GM12872 (cell line): ENCODE data around the gene NRAS.

Experiments
- CTCF ChIP-seq: IDR thresholded peaks from 3 replicates; pipeline ENCODE4 v1.5.1; 2011; ENCODE audit warnings: low read depth, mild to moderate bottlenecking, low read length, moderate library complexity; ENCODE audit not compliant: insufficient read depth

Gene NRAS

GRCh38 chr1:114740331-114740730 lies 23.8 kb upstream of the NRAS start:
- no peak for TF ChIP-seq CTCF

GRCh38 chr1:114737314-114737849 lies 20.8 kb upstream of the NRAS start:
- TF ChIP-seq CTCF: no peak

- no peak for TF ChIP-seq CTCF
Observed at GRCh38 chr1:114735479-114735878, 18.9 kb upstream of the NRAS start.

- no peak for TF ChIP-seq CTCF
Observed at GRCh38 chr1:114729782-114730181, 13.2 kb upstream of the NRAS start.

- TF ChIP-seq CTCF: no peak
Observed at GRCh38 chr1:114728553-114728952, 12.0 kb upstream of the NRAS start.

GRCh38 chr1:114725230-114725629 lies 8.7 kb upstream of the NRAS start:
- no peak for TF ChIP-seq CTCF

- no peak for TF ChIP-seq CTCF
Observed at GRCh38 chr1:114723915-114724314, 7.3 kb upstream of the NRAS start.
